OCI-LY7 (cell line): Measurements from ENCODE around the gene NLRC3. TPM values are rescaled to one million over a fixed set of nuclear protein-coding genes. Genes with fewer than 3 reads are reported as not detected.

ENCODE experiments used
- BruUV-seq: library from RNA; stranded (reverse); fragments of 400-500 nt; replicated peaks from 2 replicates; lab custom pipeline; 2021; lab: Mats Ljungman, UMichigan
- CTCF ChIA-PET: fragments of 300-600 bp; sonication (Branson Sonifier 250); formaldehyde crosslinking; loops from one replicate; lab custom pipeline; 2022; ENCODE audit warnings: antibody characterized with exemption; ENCODE audit not compliant: unreplicated experiment; lab: Charles Lee
- POLR2A ChIA-PET: fragments of 300-600 bp; sonication (Branson Sonifier 250); formaldehyde crosslinking; loops from one replicate; lab custom pipeline; 2022; ENCODE audit warnings: antibody characterized with exemption; lab: Charles Lee
- DNase-seq: peaks from one replicate; pipeline ENCODE4 v3.0.0-alpha.2; 2015; ENCODE audit warnings: low spot score
- H2AFZ ChIP-seq: fragments of 200-600 bp; sonication (generic), shearing (Covaris generic); 2 replicates; pipeline ENCODE4 v1.6.1; 2014; ENCODE audit warnings: mild to moderate bottlenecking, antibody characterized with exemption, low read length, moderate library complexity
- H3K27ac ChIP-seq: fragments of 200-600 bp; sonication (generic); 2 replicates; pipeline ENCODE4 v1.5.1; 2014; ENCODE audit warnings: mixed run types, low read depth, mild to moderate bottlenecking, moderate library complexity, low read length, inconsistent platforms; ENCODE audit not compliant: poor library complexity, severe bottlenecking
- H3K36me3 ChIP-seq: fragments of 200-600 bp; sonication (generic); 2 replicates; pipeline ENCODE4 v1.6.1; 2014; ENCODE audit warnings: mild to moderate bottlenecking, antibody characterized with exemption, low read length, moderate library complexity, mixed read lengths; ENCODE audit not compliant: insufficient read depth
- H3K4me1 ChIP-seq: fragments of 200-600 bp; sonication (generic); 2 replicates; pipeline ENCODE4 v1.5.1; 2014; ENCODE audit warnings: mild to moderate bottlenecking, low read length; ENCODE audit not compliant: insufficient read depth, poor library complexity, severe bottlenecking
- H3K4me2 ChIP-seq: fragments of 200-600 bp; sonication (generic); 2 replicates; pipeline ENCODE4 v1.6.1; 2014; ENCODE audit warnings: mild to moderate bottlenecking, low read length
- H3K4me3 ChIP-seq: fragments of 200-600 bp; sonication (generic); 2 replicates; pipeline ENCODE4 v1.5.1; 2014; ENCODE audit warnings: mild to moderate bottlenecking, low read depth, low read length; ENCODE audit not compliant: poor library complexity, severe bottlenecking
- H3K79me2 ChIP-seq: fragments of 200-600 bp; sonication (generic); 2 replicates; pipeline ENCODE4 v1.6.1; 2016; ENCODE audit warnings: low read depth, mild to moderate bottlenecking, low read length, moderate library complexity, mixed read lengths; ENCODE audit not compliant: insufficient read depth
- H3K9me2 ChIP-seq: fragments of 200-600 bp; sonication (generic); 2 replicates; pipeline ENCODE4 v1.6.1; 2016; ENCODE audit warnings: mild to moderate bottlenecking, low read length, mixed read lengths; ENCODE audit not compliant: insufficient read depth
- H3K9me3 ChIP-seq: fragments of 200-600 bp; sonication (generic); 2 replicates; pipeline ENCODE4 v1.6.1; 2014; ENCODE audit warnings: mild to moderate bottlenecking, mixed run types, low read length, mixed read lengths
- H4K20me1 ChIP-seq: fragments of 200-600 bp; sonication (generic); 2 replicates; pipeline ENCODE4 v1.6.1; 2014; ENCODE audit warnings: mild to moderate bottlenecking, antibody characterized with exemption, low read length, moderate library complexity, mixed read lengths; ENCODE audit not compliant: insufficient read depth
- CTCF ChIP-seq: fragments of 200-600 bp; sonication (generic); conservative IDR thresholded peaks from 2 replicates; pipeline ENCODE4 v1.5.1; 2014; ENCODE audit warnings: mild to moderate bottlenecking, antibody characterized with exemption, low read length, moderate library complexity, mixed read lengths
- EZH2phosphoT487 ChIP-seq: fragments of 200-600 bp; sonication (generic); IDR thresholded peaks from 2 replicates; pipeline ENCODE4 v1.6.1; 2018; ENCODE audit warnings: low read depth, borderline replicate concordance, mild to moderate bottlenecking, mixed run types, antibody characterized with exemption, low read length, moderate library complexity, mixed read lengths
- intact Hi-C: fragments of 100-400 bp; cut with micrococcal nuclease; formaldehyde crosslinking; loops from one replicate; pipeline ENCODE4 v1.10.0; 2022; ENCODE audit not compliant: unreplicated experiment
- total RNA-seq, 2 experiments: library from RNA; depleted of rRNA in 1 of 2; stranded (reverse); fragments of >200 nt in 1 of 2; shearing (Covaris generic) in 1 of 2; gene quantifications; 2 replicates each; pipeline ENCODE4 v1.2.3, GENCODE V29; 2014 to 2022

NLRC3 gene
- total RNA-seq, 2 experiments from 2014 or later: 50.6 to 74.0 TPM

DNA sequence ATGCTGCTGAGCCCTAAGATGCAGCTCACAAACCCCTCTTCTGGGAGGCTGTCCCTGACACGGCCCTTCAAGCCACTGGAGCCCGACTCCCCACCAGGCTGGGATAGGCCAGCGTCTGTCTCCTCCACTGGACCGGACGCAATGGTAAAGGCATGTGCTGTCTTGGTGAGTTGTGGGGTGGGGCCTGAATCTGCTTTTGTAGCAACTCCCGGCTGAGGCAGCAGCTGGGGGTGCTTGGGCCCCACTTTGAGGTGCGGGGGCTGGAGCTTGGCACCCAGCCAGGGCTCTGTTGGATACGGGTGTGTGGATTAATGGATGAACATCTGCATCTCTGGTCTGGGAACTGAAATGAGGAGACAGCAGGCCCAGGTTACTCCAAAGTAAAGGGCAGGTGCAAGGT is 3.5 kb upstream of the NLRC3 start:
- Histone ChIP-seq H2AFZ (no peak overlapping the region), H3K4me3 (peak overlapping the region; percentile 47), H3K4me2 (peak overlapping the region; percentile 68), H3K4me1 (peaks cover 49% of the 10 kb centered on the region), H4K20me1 (no peaks in the 10 kb centered on the region), H3K9me2 (no peaks in the 10 kb centered on the region), H3K36me3 (peaks cover 51% of the 10 kb centered on the region), H3K27ac (peak overlapping the region; percentile 94), H3K9me3 (no peaks in the 10 kb centered on the region), H3K79me2 (peaks cover 28% of the 10 kb centered on the region)
- no peak for TF ChIP-seq EZH2phosphoT487
- no peak for TF ChIP-seq CTCF
- no TSS peak for BruUV-seq
- CTCF ChIA-PET: interaction anchor here (1.2 kb wide), 1 partner anchor 42 kb away, joined by 5 read pairs; no protein-coding TSS in a partner anchor
- intact Hi-C loops: loop anchor here (1.0 kb wide), 1 partner anchor 31 kb away; the partner anchor contains the start of gene SLX4
- POLR2A ChIA-PET: interaction anchor here (0.5 to 2.1 kb wide), 4 partner anchors 14 to 412 kb away, joined by 3 to 11 read pairs (median 6); partner anchors contain the start of gene SLX4
- peak; percentile 37 for DNase-seq

DNA sequence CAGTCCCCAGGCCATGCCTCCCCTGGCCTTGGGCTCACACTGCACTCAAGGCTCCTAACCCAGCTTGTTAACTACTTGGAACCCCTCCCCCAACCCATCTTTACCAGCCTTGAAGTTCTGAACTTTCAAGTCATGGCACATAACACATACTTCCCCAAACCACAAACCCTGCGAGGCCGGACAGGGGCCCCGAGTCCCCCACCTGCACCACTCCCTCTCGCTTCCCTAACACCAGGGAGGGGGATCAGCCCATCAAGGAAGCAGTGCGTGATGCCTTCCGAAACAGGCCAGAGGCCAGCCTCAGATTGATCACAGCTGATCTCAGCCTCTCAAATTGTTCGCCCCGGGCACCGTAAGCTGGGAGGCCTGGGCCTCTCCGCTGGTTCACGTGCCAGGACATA is 3.0 kb upstream of the NLRC3 start:
- Histone ChIP-seq H3K27ac (peak overlapping the region; percentile 94), H3K4me3 (peak overlapping the region; percentile 47), H4K20me1 (no peaks in the 10 kb centered on the region), H2AFZ (no peak overlapping the region), H3K79me2 (peaks cover 30% of the 10 kb centered on the region), H3K9me3 (no peaks in the 10 kb centered on the region), H3K36me3 (peaks cover 53% of the 10 kb centered on the region), H3K4me2 (peak overlapping the region; percentile 68), H3K9me2 (no peaks in the 10 kb centered on the region), H3K4me1 (peaks cover 48% of the 10 kb centered on the region)
- CTCF ChIA-PET: interaction anchor here (1.2 kb wide), 1 partner anchor 42 kb away, joined by 5 read pairs; no protein-coding TSS in a partner anchor
- BruUV-seq: no TSS peak
- intact Hi-C loops: loop anchor here (1.0 kb wide), 1 partner anchor 31 kb away; the partner anchor contains the start of gene SLX4
- peak; percentile 86 for DNase-seq
- TF ChIP-seq EZH2phosphoT487 (no peak), CTCF (no peak)
- POLR2A ChIA-PET: interaction anchor here (0.5 to 2.1 kb wide), 4 partner anchors 32 to 411 kb away, joined by 3 to 11 read pairs (median 6); partner anchors contain the start of gene SLX4

DNA sequence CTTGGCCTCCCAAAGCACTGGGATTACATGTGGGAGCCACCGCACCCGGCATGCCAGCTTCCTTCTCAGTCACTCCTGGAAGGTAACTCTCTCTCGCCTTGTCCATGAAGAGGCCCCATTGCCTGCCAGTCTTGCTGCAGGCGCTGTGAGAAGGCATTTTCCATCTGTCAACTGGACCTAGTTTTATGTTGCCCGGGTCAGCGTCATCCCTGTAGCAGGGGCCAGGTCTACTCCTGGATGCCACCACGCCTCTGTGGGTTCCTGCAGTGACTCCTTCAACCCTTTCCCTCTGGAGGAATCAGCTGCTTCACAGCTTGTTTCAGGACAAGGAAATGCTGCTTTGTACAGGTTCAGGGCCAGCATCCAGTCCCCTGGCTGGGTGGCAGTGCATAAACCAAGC is 2.6 kb upstream of the NLRC3 start:
- no peak for DNase-seq
- Histone ChIP-seq H2AFZ (no peak overlapping the region), H3K36me3 (peaks cover 54% of the 10 kb centered on the region), H3K4me2 (peak overlapping the region; percentile 68), H3K79me2 (peaks cover 32% of the 10 kb centered on the region), H4K20me1 (no peaks in the 10 kb centered on the region), H3K27ac (peak overlapping the region; percentile 94), H3K4me1 (peaks cover 53% of the 10 kb centered on the region), H3K9me3 (no peaks in the 10 kb centered on the region), H3K9me2 (no peaks in the 10 kb centered on the region), H3K4me3 (peak overlapping the region; percentile 47)
- intact Hi-C loops: loop anchor here (1.0 to 2.0 kb wide), 3 partner anchors 8 to 43 kb away; partner anchors contain the start of gene SLX4
- ChIA-PET POLR2A (interaction anchor here (0.8 to 2.1 kb wide), 4 partner anchors 27 to 43 kb away, joined by 3 to 11 read pairs (median 8); partner anchors contain the start of gene SLX4), CTCF (interaction anchor here (1.2 kb wide), 1 partner anchor 43 kb away, joined by 5 read pairs; no protein-coding TSS in a partner anchor)
- no TSS peak for BruUV-seq
- TF ChIP-seq CTCF (no peak), EZH2phosphoT487 (no peak)
